Hematopoietic multipotent progenitor cell treated with erythropoietin and hydrocortisone succinate and interleukin-3 and kit ligand, for 6 days (in vitro differentiated cells): ENCODE results near the gene CDH13.

ENCODE experiments used
- DNase-seq: peaks from one replicate; pipeline ENCODE4 v3.0.0-alpha.2; 2015

CDH13 gene

DNA sequence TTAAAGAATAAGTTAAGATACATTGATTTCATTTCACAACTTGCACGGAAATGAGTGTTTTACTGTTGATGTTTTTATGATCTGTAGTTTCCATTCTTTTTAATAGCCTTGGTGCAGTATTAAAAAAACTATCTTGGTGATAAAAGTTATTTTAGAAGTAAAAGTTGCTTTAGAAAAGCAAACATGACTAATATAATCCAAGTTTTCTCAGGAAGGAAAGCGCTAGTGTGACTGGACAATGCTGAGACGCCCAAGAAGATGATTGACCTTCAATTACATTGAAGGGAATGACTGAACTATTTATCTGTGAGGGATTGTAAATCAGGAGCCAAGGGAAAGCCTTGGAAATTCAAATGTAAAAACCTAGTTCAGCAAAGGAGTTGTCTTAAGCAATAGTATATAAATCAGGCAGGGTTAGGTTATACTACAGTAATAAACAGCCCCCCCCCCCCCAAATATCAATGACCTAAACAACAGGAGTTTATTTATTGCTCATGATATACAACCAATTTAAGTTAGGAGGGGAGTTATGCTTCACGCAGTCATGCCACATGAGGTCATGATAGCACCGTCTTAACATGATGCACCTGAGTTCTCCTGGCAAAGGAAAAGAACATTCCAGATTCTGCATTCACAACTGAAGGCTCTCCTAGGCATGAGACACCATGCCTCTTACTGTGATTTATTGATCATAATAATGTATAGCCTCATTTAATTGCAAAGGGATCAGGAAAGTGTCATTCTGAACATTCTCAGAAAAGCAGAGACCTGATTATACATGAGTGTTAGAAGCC is 443.8 kb downstream of the CDH13 start:
- no peak for DNase-seq

DNA sequence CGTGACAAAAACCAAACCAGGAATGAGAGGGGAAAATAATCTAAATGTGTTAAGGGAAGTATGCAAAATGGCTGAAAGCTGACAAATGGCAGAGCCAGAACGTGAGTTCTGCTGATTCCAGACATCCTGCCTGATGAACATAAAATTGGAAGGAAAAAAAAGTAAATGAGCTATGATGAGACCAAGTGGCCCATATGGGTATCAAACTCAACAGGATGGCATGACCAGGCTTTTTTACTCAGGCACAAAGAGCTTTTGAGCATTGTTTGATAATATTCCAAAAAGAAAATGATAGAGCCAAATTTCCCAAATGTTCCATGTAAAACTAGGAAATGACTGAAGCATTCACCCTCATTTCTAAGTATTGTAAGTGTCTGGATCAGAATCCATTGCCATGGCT is 449.2 kb downstream of the CDH13 start:
- no peak for DNase-seq

DNA sequence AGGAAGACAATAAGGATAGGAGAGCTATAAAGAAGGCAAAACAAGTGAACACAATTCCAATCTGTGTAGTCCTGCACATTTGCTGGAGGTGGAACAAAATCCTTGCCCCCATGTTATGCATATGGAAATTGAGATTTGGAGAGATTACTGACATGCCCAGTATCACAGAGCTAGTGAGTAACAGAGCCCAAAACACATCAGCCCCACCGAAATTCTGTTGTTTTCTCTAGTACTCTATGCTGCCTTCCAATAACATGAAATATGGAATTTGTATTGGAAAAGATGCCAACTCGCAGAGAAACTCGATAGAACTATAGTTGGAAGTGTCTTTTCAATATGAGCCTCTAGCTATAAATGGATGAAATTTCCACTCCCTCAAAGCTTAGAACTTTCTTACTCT is 456.6 kb downstream of the CDH13 start:
- no peak for DNase-seq

DNA sequence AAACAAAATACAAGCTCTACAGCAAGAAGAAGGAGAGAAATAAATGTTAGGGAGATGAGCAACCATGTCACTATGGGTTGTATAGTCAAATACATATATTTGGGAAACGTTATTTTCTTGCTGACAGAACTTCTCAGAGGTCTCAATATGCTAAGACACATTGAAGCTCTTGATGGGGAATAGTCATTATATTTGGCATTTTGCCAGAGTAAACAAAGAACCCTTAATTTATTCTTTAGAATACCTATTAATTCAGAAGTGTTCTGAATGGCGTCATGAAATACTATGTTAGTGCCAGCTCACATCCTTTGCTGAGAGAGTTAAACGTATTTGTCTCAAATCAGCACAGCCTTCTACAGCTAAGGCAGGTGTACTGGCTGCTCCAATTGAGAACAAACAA is 458.9 kb downstream of the CDH13 start:
- no peak for DNase-seq

DNA sequence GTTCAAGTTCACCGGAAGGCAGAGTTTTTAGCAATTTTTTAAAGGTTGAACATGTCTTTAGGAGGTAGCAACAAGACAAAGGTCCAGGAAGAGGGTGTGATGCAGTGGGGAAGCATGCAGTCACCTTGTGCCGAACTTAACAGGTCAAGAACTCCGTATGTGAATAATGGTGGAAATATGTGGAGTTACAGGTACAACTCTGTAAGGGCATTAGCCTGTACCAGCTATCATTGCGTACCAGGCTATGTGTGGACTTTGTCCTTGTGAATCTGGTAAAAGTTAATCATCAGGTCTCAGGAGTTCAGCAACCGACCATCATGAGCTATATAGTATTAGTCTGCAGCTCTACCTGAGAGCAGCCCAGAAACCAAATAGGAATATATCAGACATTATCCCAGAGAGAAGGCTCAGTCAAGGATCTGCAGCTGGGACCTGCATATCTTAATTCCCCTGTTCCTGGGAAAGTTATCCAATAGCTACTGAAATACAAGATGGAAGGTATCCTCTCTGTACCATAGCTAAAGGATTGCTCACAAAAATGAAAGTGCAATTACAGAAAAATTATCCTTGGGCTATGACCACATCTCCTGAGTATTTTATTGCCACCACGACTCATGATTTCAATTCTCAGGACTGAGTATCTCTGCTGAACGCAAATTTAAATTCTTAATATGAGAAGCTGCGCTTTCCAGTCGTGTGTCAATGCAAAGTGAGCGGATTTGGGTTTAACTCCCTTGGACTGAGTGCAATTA is 469.3 kb downstream of the CDH13 start:
- DNase-seq: no peak

DNA sequence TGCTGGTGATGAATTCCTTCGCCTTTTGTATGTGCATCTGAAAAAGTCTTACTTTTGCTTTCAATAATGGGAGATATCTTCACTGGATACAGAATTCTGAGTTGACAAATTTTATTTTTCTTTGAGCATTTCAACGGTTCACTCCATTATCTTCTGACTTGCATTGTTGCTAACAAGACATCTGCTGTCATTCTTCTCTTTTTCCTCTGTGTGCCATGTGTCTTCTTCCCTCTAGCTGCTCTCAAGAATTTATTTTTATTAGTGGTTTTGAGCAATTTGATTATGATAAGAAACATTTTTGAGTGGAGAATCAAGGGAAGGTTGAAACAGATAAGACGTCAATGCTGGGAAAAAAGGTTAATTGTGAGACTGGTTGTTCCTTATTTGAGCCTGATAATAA is 471.8 kb downstream of the CDH13 start:
- DNase-seq: no peak

DNA sequence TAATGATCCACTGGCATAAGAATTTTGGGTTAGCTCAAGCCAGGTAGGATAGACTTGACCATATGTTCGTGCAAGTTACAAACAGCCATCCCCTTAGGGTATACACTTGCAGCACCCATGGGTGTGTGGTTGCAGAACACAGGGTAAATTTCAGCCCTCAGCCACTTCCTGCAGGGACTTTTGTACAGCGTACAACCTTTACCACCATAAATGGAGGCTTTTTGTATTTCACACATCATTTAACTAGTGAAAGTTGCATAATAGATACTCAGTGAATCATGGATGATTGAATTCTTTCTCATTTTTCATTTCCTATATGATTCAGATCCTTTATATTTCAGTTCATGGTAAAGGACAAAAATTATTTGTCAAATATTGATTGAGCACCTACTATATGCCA is 473.9 kb downstream of the CDH13 start:
- no peak for DNase-seq

DNA sequence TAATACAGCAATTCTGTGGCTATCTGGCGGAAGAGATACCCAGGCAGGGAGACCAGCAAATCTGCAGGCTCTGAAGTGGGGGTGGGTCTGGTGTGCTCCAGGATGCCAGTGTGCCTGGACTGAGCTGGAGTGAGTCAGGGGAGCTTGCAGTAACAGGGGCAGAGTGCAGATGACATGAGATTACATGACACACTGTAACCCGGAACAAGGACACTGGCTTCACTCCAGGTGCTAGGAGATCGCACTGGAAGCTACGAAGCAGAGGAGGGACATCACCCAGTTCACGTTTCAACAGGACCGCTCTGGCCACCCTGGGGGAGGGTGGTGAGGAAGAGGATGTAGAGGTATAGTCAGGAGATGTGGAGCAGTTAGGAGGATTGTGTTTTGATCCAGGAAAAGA is 475.6 kb downstream of the CDH13 start:
- no peak for DNase-seq

DNA sequence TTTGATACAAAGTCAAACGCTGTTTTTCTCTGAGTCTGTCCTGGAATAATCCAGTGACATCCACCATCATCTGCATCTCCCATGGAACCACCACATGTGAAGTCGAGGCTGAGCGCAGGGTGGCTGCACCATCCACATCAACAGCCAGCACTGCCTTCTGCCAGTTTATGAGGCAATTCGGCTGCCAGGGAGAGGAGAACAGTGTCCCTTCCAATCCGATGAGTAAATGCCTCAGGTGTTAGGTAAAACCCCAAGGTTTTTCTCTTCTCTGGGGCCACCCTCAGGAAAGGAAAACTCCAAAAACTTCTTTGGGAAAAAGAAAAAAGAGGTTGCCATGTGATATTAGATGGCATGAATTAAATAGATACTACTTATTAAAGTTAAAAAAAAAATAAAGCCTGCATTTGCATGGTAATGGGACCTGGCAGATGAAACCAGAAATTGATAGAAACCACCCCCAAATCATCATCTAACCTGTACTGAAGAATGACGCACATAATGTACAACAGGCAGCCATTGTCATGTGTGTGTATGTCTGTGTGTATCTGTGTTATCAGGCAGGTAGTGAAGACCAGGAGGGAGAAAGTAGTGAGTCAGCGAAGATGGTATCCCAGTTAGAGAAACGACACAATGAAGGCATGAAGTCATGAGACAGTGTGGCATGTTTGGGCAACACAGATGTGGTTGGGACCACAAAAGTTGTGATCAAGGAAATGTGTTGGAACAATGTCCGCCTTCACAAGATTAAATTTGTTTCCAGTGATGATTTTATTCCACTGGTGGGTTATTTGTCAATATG is 478.7 kb downstream of the CDH13 start:
- DNase-seq: no peak

DNA sequence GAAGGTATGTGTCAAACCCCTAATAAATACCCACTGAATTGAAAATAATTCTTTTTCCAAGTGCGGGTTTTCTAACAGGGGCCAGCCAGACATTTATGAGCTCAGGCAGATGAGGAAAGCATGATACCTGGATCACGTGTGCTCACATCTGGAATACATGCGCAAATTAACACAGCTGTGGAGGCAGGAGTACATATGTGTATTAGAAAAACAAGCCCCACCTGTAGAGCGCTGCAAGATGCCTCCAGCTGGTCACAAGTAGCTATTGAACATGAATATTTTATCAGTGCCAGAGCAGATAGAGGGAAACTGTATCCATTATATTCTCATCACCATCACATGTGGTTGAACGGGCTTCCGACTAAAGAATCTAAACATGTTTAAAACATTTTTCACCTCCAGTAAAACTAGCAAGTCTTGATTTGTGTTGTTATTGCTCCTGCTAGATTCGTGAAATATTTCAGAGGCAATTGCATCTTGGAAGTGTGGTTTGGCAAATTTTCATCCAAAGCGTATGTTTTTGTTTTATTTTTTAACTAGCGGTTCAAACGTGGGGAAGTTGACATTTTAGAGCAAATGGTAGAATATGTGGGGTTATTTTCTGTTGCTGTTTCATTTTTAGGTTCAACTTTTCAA is 482.8 kb downstream of the CDH13 start:
- DNase-seq: no peak

DNA sequence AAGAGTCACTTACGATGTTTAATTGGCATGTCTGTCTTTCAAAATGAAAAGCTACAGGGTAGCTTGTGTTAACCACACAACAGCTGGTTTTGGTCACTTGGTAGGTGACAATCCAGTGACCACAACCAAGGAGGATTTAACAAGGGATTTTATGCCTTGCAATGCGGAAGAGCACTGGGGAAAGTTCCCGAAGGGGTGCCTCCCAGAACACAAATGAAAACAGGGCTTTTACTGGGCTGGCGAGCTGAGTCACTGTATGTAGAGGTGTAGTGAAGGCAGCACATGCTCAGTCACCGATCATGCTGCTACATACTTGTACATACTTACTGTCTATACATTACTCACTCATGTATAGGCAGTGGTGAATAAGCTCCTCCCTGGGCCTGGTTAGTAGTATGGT is 483.5 kb downstream of the CDH13 start:
- no peak for DNase-seq

DNA sequence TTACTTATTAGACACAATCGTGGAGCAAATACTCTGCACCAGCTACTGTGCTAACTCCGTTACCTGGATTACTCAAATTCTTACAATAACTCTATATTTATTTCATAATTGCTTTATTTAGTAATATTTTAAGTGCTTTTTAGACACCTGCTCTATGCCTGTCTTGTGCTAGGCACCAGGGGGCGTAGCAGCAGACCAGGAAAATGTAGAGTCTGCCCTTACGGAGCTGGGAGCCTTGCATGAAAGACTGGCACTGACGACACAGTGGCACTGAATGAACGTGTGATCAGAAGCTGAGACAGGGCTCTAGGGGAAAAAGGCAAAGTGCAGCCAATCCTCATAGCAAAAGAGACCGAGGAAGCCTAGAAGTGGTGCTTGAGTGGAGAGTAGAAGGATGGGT is 486.5 kb downstream of the CDH13 start:
- peak; percentile 15 for DNase-seq

DNA sequence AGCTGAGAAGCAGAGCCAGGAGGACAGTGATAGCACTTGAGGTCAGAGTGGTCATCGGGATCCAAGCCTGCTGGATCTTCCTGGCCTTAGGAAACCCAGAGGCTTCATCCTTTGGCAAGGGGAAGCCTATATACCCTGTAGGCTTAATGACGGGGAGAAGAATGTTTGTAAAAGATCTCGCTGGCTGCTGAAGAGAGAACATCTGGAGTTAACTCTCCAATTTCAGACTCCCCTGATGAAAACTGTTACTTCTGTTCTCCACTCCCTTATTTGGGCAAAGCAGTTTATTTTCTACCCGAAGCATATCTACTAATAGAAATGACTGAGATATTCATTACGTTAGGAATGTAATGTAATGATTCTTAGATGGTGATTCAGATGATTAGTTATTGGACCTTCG is 487.0 kb downstream of the CDH13 start:
- no peak for DNase-seq

DNA sequence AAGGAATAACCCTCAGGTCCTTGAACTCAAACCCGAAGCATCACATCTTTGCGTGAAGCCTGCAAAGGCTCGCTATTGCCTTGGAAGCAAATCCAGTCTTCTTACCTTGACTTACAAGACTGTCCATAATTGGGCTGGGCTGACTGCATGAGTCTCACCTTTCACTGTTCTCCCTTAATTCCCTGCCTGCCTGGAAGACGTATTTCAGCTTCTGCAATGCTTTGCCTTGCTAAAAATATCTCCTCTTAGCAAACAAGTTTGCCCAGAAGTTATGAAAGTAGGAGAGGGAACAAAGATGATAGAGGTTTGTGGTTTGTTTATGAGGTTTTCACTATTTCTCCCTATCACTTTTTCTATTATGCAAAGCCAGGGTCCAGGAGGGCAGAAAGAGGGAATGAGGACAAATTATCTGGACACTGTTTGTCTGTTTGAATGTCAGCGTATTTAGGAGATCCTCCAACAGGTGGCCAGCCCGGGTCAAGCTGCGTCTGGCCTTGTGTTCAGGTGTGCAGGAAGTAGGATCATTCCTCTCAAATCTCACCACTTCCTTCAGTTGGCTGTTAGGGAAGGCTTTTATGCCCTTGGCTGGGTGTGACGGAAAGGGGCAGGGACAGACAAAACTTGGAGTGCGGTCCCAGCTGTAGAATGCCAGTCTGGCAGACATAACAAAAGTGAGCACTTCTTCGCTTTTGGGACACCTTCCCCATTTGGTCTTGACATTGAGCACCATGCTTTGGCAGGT is 488.9 kb downstream of the CDH13 start:
- no peak for DNase-seq

DNA sequence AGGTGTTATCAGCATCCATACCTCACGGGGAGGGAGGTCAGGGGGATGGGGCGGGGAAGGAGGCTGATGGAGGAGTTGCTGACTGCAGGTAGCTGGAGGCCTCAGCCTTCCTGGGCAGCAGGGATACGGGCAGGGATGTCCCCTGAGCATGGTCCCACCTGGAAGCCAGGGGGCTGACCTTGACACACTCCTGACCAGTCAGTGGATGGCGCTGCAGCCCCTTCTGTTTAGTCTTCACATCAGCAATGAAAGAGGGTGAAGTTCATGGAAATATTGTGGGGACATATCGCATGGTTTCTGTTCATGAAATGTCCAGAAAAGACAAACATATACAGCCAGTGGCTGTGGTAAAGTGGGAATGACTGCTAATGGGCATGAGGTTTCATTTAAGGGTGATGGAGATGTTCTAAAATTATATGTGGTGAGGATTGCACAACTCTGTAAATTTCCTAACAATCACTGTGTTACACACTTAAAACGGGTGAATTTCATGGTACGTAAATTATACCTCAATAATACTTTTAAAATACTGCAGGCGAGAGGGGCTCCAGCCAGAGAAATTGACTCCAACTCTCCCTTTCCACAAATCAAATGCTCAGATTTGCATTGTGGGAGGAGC is 489.6 kb downstream of the CDH13 start:
- DNase-seq: peak; percentile 7

DNA sequence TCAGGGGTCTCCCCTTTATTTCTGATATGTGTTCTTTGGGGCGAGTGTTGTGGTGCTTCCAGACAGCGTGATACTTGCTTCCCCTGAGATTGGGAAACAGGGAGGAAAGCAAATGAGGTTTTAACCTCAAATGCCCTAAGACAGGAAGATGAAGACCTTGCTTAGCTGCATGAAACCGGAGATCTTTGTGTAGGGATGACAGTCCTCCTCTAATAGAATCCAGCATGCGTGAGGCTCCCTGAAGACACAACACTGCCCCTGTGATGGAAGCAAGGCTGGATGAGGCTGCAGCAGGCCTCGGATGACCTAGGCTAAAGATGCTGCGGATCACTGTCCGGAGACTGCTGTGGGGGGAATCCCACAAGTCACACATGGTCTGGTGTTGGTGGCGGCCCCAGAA is 491.0 kb downstream of the CDH13 start:
- no peak for DNase-seq

DNA sequence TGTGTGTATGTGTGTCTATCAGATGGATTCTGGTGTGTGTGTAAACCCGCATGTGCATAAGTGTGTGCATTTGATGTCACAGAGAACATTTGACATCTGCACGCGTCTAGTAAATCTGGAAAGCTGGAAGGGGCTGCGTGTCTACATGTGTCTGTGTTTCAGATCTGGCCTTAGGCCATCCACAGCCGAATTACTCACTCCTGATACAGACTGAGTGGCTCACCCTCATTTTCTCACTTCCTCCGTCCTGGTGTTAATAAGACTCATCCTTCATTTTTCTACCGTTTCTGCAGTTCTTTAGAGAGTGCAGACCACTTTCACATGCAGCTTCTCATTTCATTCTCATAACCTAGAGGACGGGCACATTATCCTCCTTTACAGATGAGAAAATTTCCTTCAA is 491.6 kb downstream of the CDH13 start:
- no peak for DNase-seq

DNA sequence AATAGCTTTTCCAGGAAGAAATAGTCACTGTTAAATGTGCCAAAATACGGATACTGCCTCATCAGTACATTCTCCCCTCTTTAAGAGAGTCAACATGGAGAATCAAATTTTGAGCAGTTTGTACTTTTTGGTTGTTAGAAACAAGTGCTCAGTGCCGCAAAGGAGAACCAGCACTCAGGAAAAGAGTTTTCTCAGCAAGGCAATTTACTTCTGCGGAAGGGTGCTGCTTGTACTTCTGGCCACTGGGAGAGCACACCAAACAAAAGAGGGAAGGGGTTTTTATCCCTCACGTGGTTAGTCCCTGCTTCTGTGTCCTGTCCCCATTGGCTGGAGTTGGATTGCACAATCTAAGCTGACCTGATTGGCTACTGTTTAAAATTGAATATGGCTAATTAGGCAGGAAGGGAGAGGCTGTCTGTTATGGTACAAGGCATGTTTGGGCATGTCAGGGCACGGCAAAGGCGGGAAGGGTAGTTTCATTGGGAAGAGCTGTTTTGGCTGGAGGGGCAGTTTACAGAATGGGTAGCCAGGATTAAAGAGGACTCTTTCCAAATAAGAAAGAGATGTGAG is 499.3 kb downstream of the CDH13 start:
- DNase-seq: no peak

DNA sequence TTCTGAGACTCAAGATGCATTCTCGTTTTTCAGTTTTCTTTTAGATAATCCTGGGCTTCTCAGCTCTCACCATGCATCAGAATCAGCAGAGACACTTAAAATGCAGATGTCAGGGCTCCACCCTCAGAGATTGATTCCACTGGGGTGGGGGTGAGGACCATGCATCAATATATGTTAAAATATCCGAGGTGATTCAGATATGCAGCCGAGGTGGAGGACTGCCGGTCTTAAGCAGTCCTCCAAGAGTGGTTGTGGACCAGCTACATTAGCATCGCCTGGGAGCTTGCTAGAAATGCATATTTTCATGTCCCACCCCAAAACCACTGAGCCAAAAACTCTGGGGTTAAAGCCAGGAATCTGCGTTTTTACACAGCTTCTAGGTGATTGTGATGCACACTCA is 501.3 kb downstream of the CDH13 start:
- no peak for DNase-seq

DNA sequence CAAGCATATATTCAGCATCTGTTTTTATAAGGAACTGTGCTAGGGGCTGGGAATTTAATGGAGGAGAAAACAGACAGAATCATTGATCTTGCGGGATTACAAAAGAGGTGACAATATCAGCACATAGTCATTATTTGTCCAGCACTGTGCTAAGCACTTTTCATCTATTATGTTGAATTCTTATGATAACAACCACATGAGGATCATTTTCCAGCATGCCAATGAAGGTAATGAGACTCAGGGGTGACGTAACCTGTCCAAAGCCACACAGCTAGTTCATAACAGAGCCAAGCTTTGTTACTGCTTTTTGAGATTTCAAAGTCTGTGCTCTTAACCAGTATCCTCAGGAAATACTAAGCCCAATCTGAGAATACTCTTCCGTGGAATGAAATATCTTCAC is 503.3 kb downstream of the CDH13 start:
- no peak for DNase-seq

DNA sequence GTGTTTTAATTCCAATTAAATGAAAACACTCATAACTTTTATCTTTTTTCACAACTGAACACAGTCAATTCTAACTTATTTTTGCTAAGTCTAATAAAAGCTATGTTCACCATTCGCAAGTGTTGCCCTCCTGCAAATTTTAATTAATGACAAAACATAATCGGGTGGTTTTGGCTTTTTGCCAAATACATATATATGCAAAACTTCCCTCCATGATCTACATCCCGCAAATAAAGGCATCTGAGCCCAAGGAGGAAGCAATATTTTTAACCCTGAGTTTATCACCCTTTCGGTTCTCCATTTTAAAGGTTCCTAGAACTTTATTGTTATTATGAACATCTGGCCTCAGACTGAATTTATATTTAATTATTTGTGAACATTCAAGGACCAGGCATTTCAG is 507.9 kb downstream of the CDH13 start:
- no peak for DNase-seq

DNA sequence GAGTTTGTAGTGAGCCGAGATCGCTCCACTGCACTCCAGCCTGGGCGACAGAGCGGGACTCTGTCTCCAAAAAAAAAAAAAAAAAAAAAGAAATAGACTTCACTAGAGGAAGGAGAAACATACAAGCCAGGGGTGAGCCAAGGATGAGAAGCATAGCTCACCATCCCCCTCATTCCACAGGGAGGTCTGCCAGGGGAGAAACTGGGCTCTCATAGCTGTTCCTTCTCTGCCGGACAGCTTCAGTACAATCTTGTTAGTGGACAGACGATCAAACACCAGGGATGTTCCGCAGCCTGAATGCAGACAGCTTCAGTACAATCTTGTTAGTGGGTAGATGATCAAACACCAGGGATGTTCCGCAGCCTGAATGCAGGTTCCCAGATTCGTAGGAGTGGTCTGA is 509.6 kb downstream of the CDH13 start:
- DNase-seq: no peak
